Stimulated activated CD4-positive, alpha-beta T cell treated with anti-CD3 and anti-CD28 coated beads, Interleukin-15, amount 100 ng/mL, for 1 hour (primary cell): ENCODE results near the gene PEX14.

Experiments used
- DNase-seq, 2 donors: peaks; one replicate each; pipeline ENCODE4 v3.0.0-alpha.2; 2020; ENCODE audit warnings: low read depth in 1 of 2, low spot score in 1 of 2

PEX14 gene

GRCh38 chr1:10540277-10541005 lies 65.7 kb downstream of the PEX14 start:
- DNase-seq: no peak

DNA sequence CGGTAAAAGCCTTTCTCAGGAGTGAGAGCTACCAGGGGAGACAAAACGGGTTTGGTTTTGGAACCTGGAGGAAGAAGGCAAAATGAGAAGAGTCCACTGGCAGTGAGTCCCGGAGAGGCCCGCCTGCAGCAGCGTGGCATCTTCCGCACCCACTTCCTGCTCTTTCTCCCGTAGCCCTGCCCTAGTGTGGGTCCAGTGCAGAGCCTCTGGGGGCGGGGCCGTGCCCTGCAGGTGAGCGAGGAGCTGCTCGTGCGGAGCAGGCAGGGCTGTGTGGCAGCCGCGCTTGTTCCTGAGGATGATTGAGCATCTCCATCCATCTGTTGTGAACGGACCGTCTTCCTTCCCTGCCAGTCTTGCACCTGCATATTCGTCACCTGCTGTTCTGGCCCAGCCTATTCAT lies 66.5 kb downstream of the PEX14 start:
- DNase-seq: no peak

- DNase-seq: no peak
Measured at GRCh38 chr1:10544239-10544638, 69.5 kb downstream of the PEX14 start.

GRCh38 chr1:10546896-10547295 lies 72.1 kb downstream of the PEX14 start:
- DNase-seq: no peak

DNA sequence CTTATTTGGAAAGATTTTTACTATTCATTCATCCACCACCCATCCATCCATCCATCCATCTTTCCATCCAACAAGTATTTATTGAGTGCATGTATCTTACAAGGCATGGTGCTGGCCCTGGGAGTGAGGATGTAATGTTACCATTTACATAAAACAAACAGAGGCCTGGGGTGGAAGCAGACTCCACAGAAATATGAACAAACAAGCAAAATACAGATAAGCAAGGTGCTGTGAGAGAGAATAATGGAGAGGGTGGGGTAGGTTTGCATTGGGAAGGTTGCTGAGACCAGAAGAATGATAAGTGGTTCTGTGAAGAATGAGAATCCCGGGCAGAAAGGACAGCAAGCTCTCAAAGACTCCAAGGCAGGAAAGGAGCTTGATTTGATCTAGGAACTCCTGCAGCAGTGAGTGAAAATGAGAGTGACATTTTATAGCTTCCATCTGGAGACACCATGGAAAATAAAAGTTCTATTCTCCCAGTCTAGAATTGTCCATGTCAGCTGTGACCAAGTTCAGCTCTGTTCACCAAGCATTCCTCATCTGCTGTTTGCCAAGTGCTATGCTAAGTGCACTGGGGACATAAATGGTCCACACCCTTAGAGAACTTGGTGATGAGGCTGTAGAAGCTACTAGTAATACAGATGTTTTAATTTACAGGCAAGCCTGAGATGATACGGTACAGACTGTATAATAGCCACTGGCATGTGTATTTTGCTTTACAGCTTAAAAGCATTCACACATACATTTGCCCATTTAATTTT lies 75.3 kb downstream of the PEX14 start:
- DNase-seq: no peak

DNA sequence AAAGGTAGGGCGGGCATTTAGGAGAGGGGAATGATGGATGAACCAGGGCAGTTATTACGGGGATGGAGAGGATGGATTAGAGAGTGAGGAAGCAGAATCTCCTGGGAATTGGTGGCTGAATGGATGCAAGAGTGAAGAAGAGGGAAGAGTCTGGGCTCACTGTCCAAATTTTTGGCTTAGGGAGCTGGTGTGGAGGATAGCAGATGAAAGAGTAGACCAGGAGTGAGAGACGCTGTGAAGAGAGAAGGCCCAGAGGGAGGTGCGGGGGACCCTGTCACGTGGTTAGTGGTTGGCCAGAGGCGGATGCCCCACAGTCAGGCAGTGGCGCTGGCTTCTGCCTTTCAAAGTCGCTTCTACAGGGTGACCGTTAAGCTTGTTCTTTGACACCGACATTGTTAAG lies 78.4 kb downstream of the PEX14 start:
- DNase-seq: no peak

GRCh38 chr1:10555635-10556429 lies 81.1 kb downstream of the PEX14 start:
- no peak for DNase-seq

- no peak for DNase-seq
Measured at GRCh38 chr1:10556430-10557005, 81.8 kb downstream of the PEX14 start.

DNA sequence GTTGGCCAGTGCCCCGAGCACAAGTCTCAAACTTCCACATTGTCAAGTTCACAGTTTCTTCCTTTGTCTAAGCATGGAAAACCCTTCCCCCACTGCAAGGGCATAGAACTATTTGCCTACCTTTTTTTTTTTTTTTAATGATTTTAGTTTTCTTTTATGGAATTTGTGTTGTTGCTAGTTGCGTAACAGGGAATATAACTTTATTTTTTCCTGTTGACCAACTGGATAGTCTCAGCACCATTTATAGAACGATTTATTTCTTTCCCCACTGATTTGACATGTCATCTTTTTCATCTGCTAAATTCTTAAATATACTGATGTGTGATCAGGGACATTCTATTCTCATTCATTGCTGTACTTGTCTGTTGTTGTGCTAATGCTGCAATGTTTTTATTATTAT lies 83.0 kb downstream of the PEX14 start:
- DNase-seq: no peak

DNA sequence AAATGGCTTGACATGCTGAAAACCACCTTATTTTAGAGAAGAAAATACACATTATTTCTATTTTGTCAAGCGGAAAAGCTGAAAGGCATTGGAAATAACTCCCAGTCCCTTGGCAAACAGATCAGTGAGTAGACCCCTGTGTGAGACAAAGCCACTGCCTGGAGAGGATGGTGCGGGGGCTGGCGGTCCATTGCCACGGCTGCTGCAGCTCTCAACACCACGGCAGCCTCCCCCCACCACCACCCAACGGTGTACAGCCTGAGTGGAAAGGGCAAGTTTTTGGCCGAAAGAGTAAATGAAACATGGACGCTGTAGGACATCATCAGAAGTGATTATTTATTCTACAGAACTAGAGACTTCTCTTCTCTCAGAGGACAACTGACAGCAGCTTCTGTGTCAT lies 84.6 kb downstream of the PEX14 start:
- DNase-seq: no peak

- no peak for DNase-seq
Measured at GRCh38 chr1:10561497-10561896, 86.7 kb downstream of the PEX14 start.

DNA sequence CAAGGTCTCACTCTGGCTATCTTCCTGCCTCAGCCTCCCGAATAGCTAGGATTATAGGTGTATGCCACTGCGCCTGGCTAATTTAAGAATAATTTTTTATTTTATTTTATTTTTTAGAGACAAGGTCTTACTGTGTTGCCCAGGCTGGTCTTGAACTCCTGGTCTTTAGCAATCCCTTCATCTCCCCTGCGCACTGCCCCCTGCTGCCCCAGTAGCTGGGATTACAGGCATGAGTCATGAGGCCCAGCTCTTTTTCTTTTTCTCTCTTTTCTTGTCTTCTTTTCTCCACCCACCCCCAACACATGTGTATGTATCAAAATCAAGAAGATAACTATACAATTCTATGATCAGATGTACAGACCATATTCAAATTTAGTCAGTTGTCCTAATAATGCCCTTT lies 87.2 kb downstream of the PEX14 start:
- DNase-seq: no peak

- no peak for DNase-seq
Measured at GRCh38 chr1:10564063-10564462, 89.3 kb downstream of the PEX14 start.

DNA sequence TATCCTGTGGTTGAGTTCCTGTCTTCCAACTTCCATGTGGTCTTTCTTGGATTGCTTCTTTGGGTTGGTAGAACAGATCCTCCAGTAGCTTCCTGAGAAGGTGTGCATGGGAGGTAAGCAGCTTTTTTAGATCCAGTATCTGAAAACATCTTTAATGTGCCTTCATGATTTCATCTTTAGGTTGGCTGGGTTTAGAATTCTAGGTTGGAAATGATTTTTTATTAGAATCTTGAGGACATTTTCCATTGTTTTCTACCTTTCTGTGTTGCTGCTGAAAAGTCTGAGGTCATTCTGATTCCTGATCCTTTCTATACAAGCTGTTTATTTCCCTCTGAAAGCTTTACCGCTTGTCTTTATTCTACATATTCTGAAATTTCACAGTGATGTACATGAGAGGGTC lies 94.8 kb downstream of the PEX14 start:
- DNase-seq: no peak

DNA sequence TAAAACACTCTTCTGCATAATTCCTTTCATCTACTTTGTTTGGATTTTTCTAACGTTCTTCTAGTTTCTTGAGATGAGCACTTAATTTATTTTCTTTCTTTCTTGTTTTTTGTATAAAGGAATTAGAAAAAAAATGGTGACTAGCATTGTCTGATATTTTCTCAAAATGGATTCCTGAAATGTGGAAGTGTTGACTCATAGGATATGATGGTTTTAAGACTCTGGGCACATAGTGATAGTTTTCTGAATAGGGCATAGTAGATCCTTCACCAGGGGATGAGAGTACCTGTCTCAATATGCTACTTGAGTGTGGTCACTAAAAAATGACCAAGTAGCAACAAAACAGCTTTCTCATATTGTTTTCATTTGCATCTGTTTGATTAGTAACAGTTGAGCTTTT lies 100.9 kb downstream of the PEX14 start:
- no peak for DNase-seq

DNA sequence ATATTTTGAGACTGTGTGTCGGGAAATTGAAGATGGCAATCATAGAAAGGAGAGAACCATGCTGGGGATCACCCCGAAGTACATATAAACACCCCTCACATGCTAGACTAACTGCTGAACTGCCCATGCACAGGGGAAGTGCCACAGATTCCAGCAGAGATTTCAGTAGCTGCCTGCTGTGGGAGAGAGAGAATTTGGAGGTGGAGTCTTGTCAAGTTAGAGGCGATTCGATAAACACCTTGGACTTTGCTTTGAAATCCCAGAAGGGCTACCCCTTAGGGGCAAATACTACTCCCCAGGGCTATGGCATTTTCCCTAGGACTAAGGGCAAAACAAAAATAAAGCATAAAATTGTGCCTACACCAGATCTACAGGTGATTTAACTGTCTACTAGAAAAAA lies 103.3 kb downstream of the PEX14 start:
- DNase-seq: no peak

DNA sequence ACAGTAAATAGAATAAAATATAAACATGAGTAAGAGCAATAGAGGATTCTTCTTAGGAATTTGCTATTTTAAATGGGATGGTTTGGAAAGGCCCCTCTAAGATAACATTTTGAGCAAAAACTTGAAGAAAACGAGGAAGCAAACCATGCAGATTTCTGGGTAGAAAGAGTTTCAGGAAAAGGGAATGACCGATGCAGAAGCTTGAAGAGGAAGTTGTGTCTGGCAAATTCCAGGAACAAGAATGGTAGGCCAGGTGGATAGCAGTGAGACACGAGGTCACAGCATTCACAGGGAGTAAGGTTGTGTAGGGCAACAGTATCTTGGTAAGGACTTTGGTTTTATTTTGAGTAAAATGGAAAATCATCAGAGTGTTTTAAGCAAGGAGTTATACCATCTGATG lies 108.9 kb downstream of the PEX14 start:
- no peak for DNase-seq

- DNase-seq: no peak
Measured at GRCh38 chr1:10585242-10585641, 110.5 kb downstream of the PEX14 start.

DNA sequence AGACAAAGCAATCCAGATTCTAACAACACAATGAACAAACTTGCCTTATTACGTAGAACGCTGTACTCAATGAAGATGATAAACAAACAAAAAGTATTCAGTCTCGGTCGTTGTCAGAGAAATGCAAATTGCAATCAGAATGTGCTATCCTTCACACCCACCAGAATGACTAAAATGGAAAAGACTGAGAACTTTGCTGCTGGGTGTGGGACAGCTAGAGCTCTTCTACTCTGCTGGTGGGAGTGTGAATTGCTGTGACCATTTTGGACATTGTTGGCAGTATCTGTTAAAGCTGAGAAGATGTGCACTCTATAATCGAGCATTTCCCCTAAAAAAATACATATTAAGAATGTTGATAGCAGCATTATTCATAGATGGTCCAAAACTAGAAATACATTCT lies 111.4 kb downstream of the PEX14 start:
- DNase-seq: no peak

DNA sequence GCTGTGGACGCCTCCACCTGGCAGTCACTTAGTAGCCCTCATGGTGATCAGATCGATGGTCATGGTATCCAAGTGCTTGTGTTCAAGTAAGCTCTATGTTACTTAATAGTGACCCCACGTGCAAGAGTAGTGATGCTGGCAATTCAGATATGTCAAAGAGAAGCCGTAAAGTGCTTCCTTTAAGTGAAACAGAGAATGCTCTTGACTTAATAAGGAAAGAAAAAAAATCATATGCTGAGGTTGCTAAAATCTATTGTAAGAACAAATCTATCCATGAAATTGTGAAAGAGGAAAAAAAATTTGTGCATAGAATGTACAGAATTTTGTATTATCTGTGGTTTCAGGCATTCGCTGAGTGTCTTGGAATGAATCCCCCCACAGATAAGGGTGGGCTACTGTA lies 113.9 kb downstream of the PEX14 start:
- DNase-seq: no peak

DNA sequence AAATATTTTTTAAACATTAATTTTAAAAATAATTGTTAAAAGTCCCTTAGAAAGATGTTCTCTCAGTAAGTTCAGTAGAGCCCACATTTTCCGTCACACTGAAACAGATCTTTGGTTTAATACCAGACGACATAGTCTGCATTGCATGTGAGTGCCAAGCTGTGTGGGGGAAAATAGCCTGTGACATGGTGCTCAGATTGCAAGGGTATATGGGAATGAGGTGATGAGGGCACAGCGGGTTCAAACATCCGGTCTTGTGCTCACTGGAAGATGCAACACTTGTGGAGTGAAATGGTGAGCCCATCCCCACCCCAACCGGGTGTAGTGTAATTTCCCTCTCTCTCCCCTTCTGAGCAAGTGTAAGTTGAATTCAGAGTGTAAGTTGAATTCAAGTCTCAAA lies 114.3 kb downstream of the PEX14 start:
- DNase-seq: no peak

DNA sequence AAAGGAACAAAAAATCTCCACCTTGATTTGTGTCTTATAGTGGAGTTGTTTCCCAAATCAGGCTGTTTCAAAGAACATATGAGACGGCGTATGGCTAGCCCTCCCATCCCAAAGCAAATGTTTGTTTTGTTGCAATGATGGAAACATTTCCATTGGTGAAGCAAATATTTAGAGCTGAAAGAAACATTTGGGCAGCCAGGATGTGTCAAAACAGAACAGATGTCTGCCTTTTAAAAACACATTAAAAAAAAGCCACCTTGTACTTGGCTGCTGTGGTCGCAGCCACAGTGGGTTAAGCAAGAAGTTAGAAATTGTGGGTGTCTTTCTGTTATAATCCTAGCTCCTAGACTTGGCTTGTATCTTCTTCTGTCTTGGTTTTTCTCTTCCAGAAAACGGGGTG lies 116.3 kb downstream of the PEX14 start:
- DNase-seq: no peak
